Stimulated activated CD8-positive, alpha-beta memory T cell treated with anti-CD3 and anti-CD28 coated beads, Interleukin-4, amount 100 ng/mL, for 24 hours (primary cell): ENCODE data around the gene TMEM269.
A peak's percentile ranks its signal among the peaks of the same experiment; 100 is the strongest.
"Not testable (repeated sequence)": the region's sequence is repeated elsewhere in the genome, so short reads cannot be mapped to it uniquely, and the experiment has no call there.

Source experiments
- DNase-seq: peaks from one replicate; pipeline ENCODE4 v3.0.0-alpha.2; 2020; ENCODE audit warnings: low read depth

TMEM269 gene

GRCh38 chr1:42748461-42749410, 36.1 kb upstream of the TMEM269 start:
- no peak for DNase-seq

GRCh38 chr1:42750041-42750440, 34.8 kb upstream of the TMEM269 start:
- no peak for DNase-seq

- not testable (repeated sequence) for DNase-seq
Observed at GRCh38 chr1:42751511-42752070, 33.2 kb upstream of the TMEM269 start.

GRCh38 chr1:42752284-42752683, 32.5 kb upstream of the TMEM269 start:
- no peak for DNase-seq

- DNase-seq = no peak
Observed at GRCh38 chr1:42753070-42753469, 31.7 kb upstream of the TMEM269 start.

- no peak for DNase-seq
Observed at GRCh38 chr1:42756956-42757891, 27.6 kb upstream of the TMEM269 start.

- no peak for DNase-seq
Observed at GRCh38 chr1:42757892-42758275, 26.9 kb upstream of the TMEM269 start.

GRCh38 chr1:42758641-42759040, 26.1 kb upstream of the TMEM269 start:
- DNase-seq = no peak

GRCh38 chr1:42759114-42759513, 25.7 kb upstream of the TMEM269 start:
- no peak for DNase-seq

GRCh38 chr1:42761567-42761966, 23.2 kb upstream of the TMEM269 start:
- no peak for DNase-seq

GRCh38 chr1:42762269-42762668, 22.5 kb upstream of the TMEM269 start:
- DNase-seq = no peak

GRCh38 chr1:42765269-42765668, 19.5 kb upstream of the TMEM269 start:
- DNase-seq = no peak

- peak; percentile 37 for DNase-seq
Observed at GRCh38 chr1:42765832-42766740, 18.7 kb upstream of the TMEM269 start.

- DNase-seq = peak; percentile 100
Observed at GRCh38 chr1:42766741-42767509, 17.9 kb upstream of the TMEM269 start, which contains the start of the genes C1orf50 and P3H1. C1orf50 (plus strand) TSS chr1:42767249; CDS start chr1:42767312, 63 bp downstream. P3H1 (minus strand) TSS chr1:42767028; CDS start chr1:42766971, 57 bp downstream.

- no peak for DNase-seq
Observed at GRCh38 chr1:42767510-42768000, 17.2 kb upstream of the TMEM269 start.

GRCh38 chr1:42768172-42768571, 16.6 kb upstream of the TMEM269 start:
- DNase-seq = no peak

- DNase-seq = no peak
Observed at GRCh38 chr1:42769811-42770210, 15.0 kb upstream of the TMEM269 start.

GRCh38 chr1:42773420-42773819, 11.4 kb upstream of the TMEM269 start:
- DNase-seq = no peak

- no peak for DNase-seq
Observed at GRCh38 chr1:42774928-42775526, 9.8 kb upstream of the TMEM269 start.

- no peak for DNase-seq
Observed at GRCh38 chr1:42776502-42776901, 8.3 kb upstream of the TMEM269 start.
